GM21786 (cell line): ENCODE data around the gene GJA8.
"Not testable (repeated sequence)": the region's sequence is repeated elsewhere in the genome, so short reads cannot be mapped to it uniquely, and the experiment has no call there.

Experiments used
- ATAC-seq: cut with Tn5 transposase; IDR thresholded peaks from one replicate; pipeline ENCODE4 v1.9.1; 2021; ENCODE audit not compliant: unreplicated experiment

GJA8 gene

DNA sequence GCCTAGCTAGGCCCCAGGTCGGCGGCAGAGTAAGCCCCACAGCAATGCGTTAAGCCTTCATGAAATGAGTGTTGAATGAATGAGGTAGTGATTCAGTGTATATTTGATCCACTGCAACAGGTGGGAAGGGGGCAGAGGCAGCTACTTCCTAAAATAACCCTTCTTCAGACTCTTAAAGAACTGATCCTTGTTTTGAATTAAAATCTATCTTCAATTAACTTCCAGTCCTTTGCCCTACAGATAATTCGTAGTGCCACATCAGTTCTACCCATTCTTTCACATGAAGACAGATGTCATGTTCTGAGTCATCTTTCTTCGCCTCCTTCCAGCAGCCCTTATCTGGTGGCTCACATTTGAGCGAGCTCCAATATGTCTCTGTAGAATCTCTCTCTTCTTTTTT is 24.6 kb downstream of the GJA8 start:
- not testable (repeated sequence) for ATAC-seq

DNA sequence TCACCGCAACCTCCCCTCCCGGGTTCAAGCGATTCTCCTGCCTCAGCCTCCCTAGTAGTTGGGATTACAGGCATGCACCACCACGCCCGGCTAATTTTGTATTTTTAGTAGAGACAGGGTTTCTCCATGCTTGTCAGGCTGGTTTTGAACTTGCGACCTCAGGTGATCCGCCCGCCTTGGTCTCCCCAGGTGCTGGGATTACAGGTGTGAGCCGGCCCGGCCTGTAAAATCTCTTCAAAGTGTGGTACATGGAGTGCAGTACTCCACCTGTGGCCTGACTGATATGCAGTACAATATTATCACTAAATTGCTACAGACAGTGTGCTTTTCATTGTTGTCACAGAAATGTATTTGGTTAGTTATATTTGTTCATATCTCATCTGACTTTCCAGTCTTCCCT is 25.1 kb downstream of the GJA8 start:
- not testable (repeated sequence) for ATAC-seq

DNA sequence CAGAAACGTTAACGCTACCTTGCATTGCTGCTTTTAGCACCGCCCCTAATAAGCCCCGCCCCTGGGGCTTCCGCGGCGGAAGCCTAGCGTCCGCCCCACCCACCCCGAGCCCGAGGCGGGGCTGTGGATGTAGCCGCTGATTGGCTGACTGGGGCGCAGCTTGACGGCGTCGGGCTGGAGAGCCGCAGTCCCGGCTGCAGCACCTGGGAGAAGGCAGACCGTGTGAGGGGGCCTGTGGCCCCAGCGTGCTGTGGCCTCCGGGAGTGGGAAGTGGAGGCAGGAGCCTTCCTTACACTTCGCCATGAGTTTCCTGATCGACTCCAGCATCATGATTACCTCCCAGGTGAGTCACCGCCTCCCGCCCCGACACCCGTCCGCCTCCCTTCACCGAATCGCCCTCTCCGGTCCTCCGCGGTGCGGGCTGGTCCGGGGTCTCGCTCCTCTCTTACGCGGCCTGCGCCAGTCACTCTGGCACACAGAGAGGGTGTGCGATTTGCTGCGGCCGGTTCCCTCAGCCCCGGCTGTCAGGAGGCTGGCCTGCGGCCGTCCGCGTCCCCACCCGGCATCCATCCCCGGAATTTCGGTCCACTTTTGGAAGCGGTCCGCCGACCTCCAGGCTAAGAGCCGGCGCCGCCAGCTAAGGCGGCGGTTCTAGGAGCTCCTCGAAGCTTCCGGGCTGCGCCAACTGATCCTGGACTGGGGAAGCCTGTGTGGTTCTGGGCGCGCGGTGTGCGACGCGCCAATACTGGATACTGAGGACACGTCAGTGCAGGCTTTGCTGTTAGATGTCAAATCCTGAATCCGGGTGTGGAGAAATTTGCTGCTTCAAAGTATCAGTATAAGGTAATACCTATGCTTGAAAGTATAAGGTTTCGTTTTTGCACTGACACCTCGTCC is 25.9 kb downstream of the GJA8 start, which contains the start of gene GPR89B:
GPR89B (plus strand) TSS at position 185 of the 897 bp plus-strand sequence; CDS start at position 302, 117 bp downstream.
- ATAC-seq, result peak; percentile 97

DNA sequence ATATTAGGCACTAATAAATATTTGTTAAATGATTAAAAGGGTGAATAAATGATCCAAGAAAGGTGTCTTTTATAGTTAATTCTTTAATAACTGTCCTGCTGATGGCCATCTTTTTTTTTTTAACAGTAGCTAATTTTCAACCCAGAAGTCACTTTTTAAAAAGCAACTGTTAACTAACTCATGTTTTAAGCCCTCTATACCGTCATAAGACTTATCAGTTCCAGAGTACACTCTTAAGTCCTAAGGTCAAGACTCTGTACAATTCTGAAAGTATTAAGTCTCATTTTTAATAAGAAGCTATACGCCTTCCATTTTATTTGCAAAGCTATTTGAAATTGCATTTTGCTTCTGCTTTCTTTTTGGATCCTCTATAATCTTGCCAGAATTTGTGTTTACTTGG is 28.5 kb downstream of the GJA8 start:
- ATAC-seq, result not testable (repeated sequence)

DNA sequence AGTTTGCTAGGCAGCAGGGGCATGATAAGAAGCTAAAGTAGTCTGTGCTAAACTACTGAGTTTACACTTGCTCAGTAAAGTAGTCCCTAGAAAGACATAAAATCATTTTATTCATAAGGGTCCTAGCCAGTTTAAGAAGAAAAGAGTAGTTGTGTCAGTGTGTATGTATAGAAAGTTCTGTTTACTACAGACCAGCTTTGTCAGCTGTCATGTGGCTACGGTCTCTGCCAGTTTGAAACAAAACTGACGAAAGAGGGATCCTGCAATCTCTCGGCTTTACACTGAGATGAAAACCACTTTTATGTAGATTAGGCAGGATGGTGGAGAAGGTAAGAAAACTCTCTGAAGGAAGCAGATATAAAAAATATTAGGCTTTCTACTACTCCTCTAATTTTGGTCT is 32.7 kb downstream of the GJA8 start:
- not testable (repeated sequence) for ATAC-seq

DNA sequence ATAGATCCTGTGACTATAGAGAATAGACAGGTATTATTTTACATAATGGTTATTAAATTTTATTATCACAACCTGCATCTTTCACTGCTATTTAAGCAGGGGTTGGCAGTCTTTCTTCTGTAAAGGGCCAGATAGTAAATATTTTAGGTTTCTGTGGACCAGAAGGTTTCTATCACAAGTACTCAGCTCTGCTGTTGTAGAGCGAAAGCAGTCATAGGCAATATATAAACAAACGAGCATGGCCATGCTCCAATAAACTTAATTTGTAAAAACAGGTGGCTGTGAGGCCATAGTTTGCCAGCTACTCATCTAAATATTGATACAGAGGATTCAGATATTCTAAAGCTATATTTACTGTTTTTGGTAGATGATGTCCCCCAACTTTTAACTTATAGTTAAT is 37.9 kb downstream of the GJA8 start:
- ATAC-seq, result not testable (repeated sequence)

DNA sequence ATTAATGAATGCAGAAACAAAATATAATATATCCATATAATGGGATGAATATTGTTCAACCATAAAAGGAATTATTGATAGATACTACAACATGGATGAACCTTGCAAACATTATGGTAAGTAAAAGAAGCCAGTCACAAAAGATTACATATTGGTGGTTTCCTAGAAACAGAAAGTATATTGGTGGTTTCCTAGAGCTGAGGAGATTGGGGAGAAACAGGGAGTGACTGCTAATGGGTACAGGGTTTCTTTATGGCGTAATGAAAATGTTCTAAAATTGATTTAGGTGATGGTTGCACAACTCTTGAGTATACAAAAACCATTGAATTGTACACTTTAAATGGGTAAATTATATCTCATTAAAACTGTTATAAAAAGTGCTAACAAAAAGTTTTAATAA is 40.0 kb downstream of the GJA8 start:
- ATAC-seq, result not testable (repeated sequence)

DNA sequence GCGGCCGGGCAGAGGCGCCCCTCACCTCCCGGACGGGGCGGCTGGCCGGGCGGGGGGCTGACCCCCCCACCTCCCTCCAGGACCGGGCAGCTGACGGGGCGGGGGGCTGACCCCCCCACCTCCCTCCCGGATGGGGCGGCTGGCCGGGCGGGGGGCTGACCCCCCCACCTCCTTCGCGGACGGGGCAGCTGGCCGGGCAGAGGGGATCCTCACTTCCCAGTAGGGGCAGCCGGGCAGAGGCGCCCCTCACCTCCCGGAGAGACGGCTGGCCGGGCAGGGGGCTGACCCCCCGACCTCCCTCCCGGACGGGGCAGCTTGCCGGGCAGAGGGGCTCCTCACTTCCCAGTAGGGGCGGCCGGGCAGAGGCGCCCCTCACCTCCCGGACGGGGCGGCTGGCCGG is 46.9 kb downstream of the GJA8 start:
- ATAC-seq, result not testable (repeated sequence)
